HUDEP-2 (cell line): ENCODE measurements around the gene OTOL1.

Source experiments
- DNase-seq, 76 experiments: peaks; one replicate each; lab custom pipeline; 2025; ENCODE audit not compliant: unreplicated experiment in 76 of 76; lab: John Stamatoyannopoulos, UW

Gene OTOL1

DNA sequence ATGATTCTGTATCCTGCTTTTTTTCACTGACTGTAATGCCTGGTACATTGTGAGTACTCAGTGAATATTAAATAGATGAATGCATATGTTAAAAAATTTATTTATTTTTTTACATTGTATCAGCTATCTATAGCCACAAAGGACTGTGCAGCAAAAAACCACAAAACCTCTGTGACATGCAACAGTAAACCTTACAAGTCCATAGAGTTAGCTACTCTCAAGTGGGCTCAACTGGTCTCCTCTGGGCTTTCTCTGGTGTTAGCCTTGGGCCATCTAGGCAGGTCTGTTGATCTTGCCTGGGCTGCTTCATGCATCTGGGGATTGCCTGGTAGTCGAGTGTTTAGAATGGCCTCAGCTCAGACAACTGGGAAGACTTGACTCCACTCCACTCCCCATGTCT lies 35.3 kb downstream of the OTOL1 start:
- no peak for DNase-seq

DNA sequence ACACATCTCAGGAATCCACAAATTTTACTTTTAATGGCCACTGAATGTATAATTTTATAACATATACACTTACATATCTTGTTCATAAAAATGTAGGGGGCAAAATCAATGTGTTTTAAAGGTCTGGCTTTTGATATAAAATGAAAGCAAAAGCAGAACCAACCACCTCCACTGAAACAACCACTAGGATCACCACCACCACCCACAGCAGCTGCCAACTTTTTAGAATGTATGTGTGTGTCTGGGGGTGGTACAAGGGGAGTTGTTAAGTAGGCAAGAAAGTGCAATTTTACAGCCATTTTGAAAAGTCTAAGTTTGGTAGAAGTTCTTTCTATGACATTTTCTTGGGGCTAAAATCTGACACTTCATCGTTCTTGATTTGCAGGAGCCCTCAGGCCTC lies 44.0 kb downstream of the OTOL1 start:
- no peak for DNase-seq

DNA sequence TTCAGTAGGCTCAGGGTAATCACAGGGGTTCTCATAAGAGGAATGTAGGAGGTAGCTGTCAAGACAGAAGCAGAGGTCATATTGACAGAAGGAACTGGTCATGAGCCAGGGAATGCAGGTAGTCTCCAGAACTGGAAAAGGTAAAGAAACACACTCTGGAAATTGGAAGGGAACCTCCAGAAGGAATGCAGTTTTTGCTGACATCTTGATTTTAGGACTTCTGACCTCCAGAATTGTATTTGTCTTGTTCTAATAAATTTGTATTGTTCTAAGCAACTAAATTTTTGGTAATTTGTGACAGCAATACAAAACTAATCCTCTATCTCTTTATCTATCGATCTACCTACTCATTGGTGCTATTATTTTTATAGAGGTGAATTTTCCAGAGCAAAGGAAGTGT lies 49.2 kb downstream of the OTOL1 start:
- DNase-seq: no peak

DNA sequence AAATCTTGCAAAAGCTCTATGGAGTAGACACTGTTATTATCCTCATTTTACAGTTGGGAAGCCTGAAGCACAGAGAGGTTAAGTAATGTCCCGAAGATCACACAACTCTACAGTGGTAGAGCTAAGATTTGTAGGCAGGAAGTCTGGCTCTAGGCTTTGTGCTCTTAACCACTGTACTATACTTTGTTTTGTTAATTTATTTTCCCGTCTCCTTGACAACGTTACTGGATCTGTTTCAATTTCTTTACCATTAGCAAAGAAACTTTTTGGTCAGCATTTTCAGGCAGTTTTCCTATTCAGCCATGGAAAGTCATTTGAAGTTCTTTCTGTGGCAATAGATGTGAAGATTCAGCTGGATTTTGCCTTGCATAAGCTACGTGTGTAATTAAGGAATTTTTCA lies 51.7 kb downstream of the OTOL1 start:
- DNase-seq: no peak

GRCh38 chr3:161549261-161549660 lies 52.7 kb downstream of the OTOL1 start:
- DNase-seq: no peak

GRCh38 chr3:161550491-161551195 lies 54.0 kb downstream of the OTOL1 start:
- DNase-seq: no peak

GRCh38 chr3:161551697-161552096 lies 55.1 kb downstream of the OTOL1 start:
- no peak for DNase-seq

GRCh38 chr3:161552984-161553560 lies 56.5 kb downstream of the OTOL1 start:
- no peak for DNase-seq
